ENCODE results near the gene NAA38. TPM values are rescaled to one million over a fixed set of nuclear protein-coding genes. Genes with fewer than 3 reads are reported as not detected.

The NAA38 gene
- total RNA-seq, 1 experiment from 2014 or later = 50.2 TPM

GRCh38 chr17:7830616-7831015 is 26.7 kb downstream of the NAA38 start:
- H2AK5ac ChIP-seq (ENCODE audit: insufficient read length, low read length) = no peak overlapping the region
- H2BK12ac ChIP-seq (ENCODE audit: insufficient read length, low read depth, low read length) = no peak overlapping the region
- 0 out of 2 replicates have a peak, but pooled peaks cover 2% of the 10 kb centered on the region for H3K4me1 ChIP-seq (ENCODE audit: insufficient read depth, low read length)
- no peaks in the 10 kb centered on the region for H3K79me2 ChIP-seq (ENCODE audit: insufficient read depth, low read length)
- WGBS (ENCODE audit: extremely low coverage, insufficient read length, low lambda C conversion rate) = no CpG with 5 or more reads among the region's 8 CpGs
- no peaks in the 10 kb centered on the region for H4K20me1 ChIP-seq (ENCODE audit: control insufficient read depth, insufficient read depth, insufficient read length)
- H3T11ph ChIP-seq (ENCODE audit: low read length) = no peak overlapping the region
- no peak overlapping the region for H2BK5ac ChIP-seq (ENCODE audit: insufficient read length, low read length)
- H3K27ac ChIP-seq (ENCODE audit: insufficient read length, low read depth, low read length) = no peak overlapping the region
- H3K23ac ChIP-seq (ENCODE audit: insufficient read length, low read depth, low read length) = no peak overlapping the region
- H3K9me3 ChIP-seq (ENCODE audit: control insufficient read depth, low read depth, low read length) = no peaks in the 10 kb centered on the region
- no peak overlapping the region for H3K14ac ChIP-seq (ENCODE audit: insufficient read depth, low read length)
- no peak overlapping the region for H3K18ac ChIP-seq (ENCODE audit: insufficient read length, low read depth, low read length)
- no peak overlapping the region for H3K56ac ChIP-seq (ENCODE audit: insufficient read length, low read depth, low read length)
- H3K9me3 Mint-ChIP-seq = no peaks in the 10 kb centered on the region
- peaks cover 63% of the 10 kb centered on the region for H3K27me3 Mint-ChIP-seq (ENCODE audit: low read depth)
- no peak overlapping the region for H3K9ac ChIP-seq (ENCODE audit: extremely low read depth, insufficient read length, low read length)
- H2BK20ac ChIP-seq (ENCODE audit: low read depth, low read length, poor library complexity, severe bottlenecking) = no peak overlapping the region
- no peak overlapping the region for H2AFZ ChIP-seq (ENCODE audit: low read length)
- H3K4me2 ChIP-seq (ENCODE audit: insufficient read depth, insufficient read length, low read length) = no peak overlapping the region
- no peak overlapping the region; a peak in 1 of 5 replicates for H3K4me3 Mint-ChIP-seq
- H3K4me1 Mint-ChIP-seq = peaks cover 14 to 17% of the 10 kb centered on the region in 2 experiments
- peaks cover 9% of the 10 kb centered on the region; the same call in 1 of the 2 replicates for H3K27me3 ChIP-seq (ENCODE audit: insufficient read depth, low read length)
- no peak overlapping the region for H2BK15ac ChIP-seq (ENCODE audit: low read depth, low read length)
- H3K36me3 Mint-ChIP-seq (ENCODE audit: insufficient read depth in 1 of 3, low read depth in 3 of 3) = no peaks in the 10 kb centered on the region
- no peak overlapping the region for H4K5ac ChIP-seq (ENCODE audit: insufficient read length, low read depth, low read length)
- H4K8ac ChIP-seq (replicated peaks; ENCODE audit: insufficient read length, low read depth, low read length) = no peak overlapping the region
- no peak overlapping the region for H3K27ac Mint-ChIP-seq
- H3K23me2 ChIP-seq (ENCODE audit: insufficient read length, low read depth, low read length, poor library complexity, severe bottlenecking) = peaks cover 15% of the 10 kb centered on the region
- TF ChIP-seq CTCF (conservative IDR thresholded peaks at IDR 0.05) = no peak
- no peak overlapping the region for H2BK120ac ChIP-seq (ENCODE audit: low read depth, low read length, poor library complexity, severe bottlenecking)
- no peak overlapping the region for H4K91ac ChIP-seq (ENCODE audit: insufficient read length, low read depth, low read length)
- no peak for DNase-seq
- no peak overlapping the region for H3K4ac ChIP-seq (ENCODE audit: low read depth, low read length)
- H3K79me1 ChIP-seq (ENCODE audit: insufficient read depth, low read depth, low read length, poor library complexity, severe bottlenecking) = no peaks in the 10 kb centered on the region

All from H9 (cell line).